AG04449 (cell line): Measurements from ENCODE around the gene ZFAND3.

Source experiments
- CTCF ChIA-PET: fragments of 350-600 bp; formaldehyde crosslinking; extraction: SDS; loops from one replicate; lab custom pipeline; 2021; ENCODE audit warnings: antibody characterized with exemption; lab: Yijun Ruan, JAX
- POLR2A ChIA-PET: fragments of 400-600, 350-600 bp; formaldehyde crosslinking; extraction: SDS; loops from one replicate; lab custom pipeline; 2020; ENCODE audit warnings: antibody characterized with exemption, inconsistent platforms; lab: Yijun Ruan, JAX
- DNase-seq: peaks from one replicate; pipeline ENCODE4 v3.0.0-alpha.2; 2010; ENCODE audit warnings: low read depth, low spot score
- H3K4me3 ChIP-seq: 2 replicates; pipeline ENCODE4 v1.5.1; 2011; ENCODE audit warnings: low read depth, mild to moderate bottlenecking, control low read depth, low read length
- TF ChIP-seq, protein P1 (sequence below): IDR thresholded peaks from one replicate; pipeline ENCODE4 v1.5.1; 2011; ENCODE audit warnings: mild to moderate bottlenecking, moderate library complexity, low read length, control low read depth, inconsistent platforms; ENCODE audit not compliant: insufficient read depth; ENCODE audit errors: missing control alignments

Gene ZFAND3

DNA sequence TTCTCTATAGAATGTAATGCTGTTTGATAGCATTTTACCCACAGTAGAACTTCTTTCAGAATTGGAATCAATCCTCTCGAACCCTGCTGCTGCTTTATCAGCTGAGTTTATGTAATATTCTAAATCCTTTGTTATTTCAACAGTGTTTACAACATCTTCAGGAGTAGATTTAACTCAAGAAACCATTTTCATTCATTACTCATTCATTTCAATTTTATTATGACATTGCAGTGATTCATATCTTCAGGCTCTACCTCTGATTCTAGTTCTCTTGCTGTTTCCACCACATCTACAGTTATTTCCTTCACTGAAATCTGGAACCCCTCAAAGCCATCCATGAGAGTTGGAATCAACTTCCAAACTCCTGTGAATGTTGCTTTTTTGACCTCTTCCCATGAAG, 93.7 kb downstream of the ZFAND3 start:
- TF ChIP-seq, protein P1, sequence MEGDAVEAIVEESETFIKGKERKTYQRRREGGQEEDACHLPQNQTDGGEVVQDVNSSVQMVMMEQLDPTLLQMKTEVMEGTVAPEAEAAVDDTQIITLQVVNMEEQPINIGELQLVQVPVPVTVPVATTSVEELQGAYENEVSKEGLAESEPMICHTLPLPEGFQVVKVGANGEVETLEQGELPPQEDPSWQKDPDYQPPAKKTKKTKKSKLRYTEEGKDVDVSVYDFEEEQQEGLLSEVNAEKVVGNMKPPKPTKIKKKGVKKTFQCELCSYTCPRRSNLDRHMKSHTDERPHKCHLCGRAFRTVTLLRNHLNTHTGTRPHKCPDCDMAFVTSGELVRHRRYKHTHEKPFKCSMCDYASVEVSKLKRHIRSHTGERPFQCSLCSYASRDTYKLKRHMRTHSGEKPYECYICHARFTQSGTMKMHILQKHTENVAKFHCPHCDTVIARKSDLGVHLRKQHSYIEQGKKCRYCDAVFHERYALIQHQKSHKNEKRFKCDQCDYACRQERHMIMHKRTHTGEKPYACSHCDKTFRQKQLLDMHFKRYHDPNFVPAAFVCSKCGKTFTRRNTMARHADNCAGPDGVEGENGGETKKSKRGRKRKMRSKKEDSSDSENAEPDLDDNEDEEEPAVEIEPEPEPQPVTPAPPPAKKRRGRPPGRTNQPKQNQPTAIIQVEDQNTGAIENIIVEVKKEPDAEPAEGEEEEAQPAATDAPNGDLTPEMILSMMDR = no peak
- no peak overlapping the region for H3K4me3 ChIP-seq
- no peak for DNase-seq
- ChIA-PET CTCF (no interaction called here), POLR2A (no interaction called here)

DNA sequence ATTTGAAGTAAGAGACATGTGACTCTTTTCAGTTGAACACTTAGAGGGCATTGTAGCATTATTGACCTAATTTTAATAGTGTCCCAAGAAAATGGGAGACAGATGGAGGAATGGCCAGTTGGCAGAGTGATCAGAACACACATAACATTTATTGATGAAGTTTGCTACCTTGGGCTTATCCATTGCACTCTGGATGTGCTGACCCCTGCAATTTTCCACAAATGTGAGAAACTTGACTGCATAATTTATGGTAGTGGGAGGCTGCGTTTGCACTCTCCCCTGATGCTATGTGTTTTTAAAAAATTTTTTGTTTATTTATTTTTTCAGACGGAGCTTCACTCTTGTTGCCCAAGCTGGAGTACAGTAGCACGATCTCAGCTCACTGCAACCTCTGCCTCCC, 95.9 kb downstream of the ZFAND3 start:
- H3K4me3 ChIP-seq = no peak overlapping the region
- POLR2A ChIA-PET = no interaction called here
- TF ChIP-seq, protein P1 = no peak
- CTCF ChIA-PET = interaction anchor here (1.1 kb wide), 1 partner anchor 97 kb away, joined by 3 read pairs; no protein-coding TSS in a partner anchor
- DNase-seq = no peak

DNA sequence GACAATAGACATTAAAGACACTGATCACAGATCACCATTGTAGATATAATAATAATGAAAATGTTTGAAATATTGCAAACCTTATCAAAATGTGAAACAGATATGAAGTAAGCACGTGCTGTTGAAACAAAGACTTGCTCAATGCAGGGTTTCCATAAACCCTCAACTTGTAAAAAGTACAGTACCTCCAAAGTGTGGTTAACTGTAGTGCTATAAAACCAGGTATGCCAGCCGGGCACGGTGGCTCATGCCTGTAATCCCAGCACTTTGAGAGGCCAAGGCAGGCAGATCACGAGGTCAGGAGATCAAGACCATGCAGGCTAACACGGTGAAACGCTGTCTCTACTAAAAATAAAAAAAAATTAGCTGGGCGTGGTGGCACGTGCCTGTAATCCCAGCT, 96.6 kb downstream of the ZFAND3 start:
- TF ChIP-seq, protein P1 = no peak
- no peak for DNase-seq
- POLR2A ChIA-PET = no interaction called here
- no peak overlapping the region for H3K4me3 ChIP-seq
- CTCF ChIA-PET = interaction anchor here (1.0 to 1.1 kb wide), 4 partner anchors 15 to 98 kb away, joined by 3 read pairs; no protein-coding TSS in a partner anchor

DNA sequence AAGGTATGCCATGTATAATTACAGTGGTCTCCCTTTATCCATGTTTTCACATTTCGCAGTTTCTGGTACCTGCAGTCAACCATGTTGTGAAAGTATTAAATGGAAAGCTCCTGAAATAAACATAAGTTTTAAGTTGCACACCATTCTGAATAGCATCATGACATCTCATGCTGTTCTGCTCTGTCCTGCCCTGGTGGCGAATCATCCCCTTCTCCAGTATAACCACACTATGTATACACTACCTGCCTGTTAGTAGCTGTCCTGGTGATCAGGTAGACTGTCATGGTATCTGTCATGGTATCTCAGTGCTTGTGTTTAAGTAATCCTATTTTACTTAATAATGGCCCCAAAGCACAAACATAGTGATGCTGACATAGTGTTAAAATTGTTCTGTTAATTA, 97.1 kb downstream of the ZFAND3 start:
- ChIA-PET CTCF (interaction anchor here (0.9 to 1.1 kb wide), 5 partner anchors 14 to 212 kb away, joined by 3 to 4 read pairs (median 3); no protein-coding TSS in a partner anchor), POLR2A (no interaction called here)
- no peak overlapping the region for H3K4me3 ChIP-seq
- DNase-seq = no peak
- TF ChIP-seq, protein P1 = no peak

DNA sequence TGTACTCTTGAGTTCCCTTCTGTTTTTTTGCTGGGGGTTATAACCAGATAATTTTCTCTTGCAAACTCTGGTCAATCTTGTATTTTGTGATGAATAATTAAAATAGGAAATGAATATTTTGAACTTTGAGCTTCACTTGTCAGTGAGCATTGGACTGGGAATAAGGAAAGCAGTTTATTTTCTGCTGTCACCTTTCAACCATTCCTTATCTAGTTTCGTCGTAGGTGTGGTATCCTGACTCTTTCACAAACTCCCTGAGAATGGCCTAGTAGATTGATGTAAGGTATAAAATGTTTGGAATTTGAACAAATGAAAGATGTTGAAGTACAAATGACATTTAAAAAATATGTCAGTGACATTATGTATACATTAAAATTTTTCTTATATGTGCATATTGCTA, 98.0 kb downstream of the ZFAND3 start:
- H3K4me3 ChIP-seq = no peak overlapping the region
- POLR2A ChIA-PET = no interaction called here
- TF ChIP-seq, protein P1 = no peak
- CTCF ChIA-PET = interaction anchor here (0.9 kb wide), 1 partner anchor 212 kb away, joined by 4 read pairs; no protein-coding TSS in a partner anchor
- no peak for DNase-seq

DNA sequence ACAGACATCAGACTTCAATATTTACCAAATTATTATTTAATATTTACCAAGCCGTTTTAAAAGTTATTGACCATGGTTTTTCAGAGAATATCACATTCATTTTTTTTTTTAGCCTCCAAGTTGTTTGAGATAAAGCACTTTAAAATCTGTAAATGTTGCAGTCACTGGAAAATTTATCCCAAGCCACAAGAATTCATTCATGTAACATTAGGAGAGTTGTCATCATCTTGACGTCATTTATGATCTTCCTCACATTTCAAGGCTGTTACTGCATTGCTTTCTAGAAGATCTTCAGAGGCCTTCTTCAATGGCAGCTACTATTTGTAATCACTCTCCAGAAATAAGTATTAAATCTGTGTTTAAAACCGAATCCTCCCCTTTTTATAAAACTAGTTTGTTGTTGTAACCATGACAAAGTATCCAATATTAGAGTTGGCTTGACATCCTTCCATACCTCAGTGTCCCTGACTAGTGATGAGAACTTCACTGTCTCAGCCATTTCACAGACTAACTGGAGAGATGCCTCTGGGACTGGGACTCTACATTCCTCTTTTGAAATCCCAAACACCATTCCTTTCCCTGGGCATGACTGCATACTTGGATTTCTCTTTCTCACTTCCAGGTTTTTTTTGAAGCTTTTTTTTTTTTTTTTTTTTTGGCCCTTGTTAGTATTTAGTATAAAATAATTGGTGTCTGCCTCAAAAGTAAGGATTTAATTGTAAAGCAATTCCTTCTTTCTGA, 100.1 kb downstream of the ZFAND3 start:
- TF ChIP-seq, protein P1 = no peak
- POLR2A ChIA-PET = no interaction called here
- DNase-seq = peak; percentile 24
- CTCF ChIA-PET = no interaction called here
- H3K4me3 ChIP-seq = no peak overlapping the region
